Measurements from ENCODE around the gene PKD1L1.

DNA sequence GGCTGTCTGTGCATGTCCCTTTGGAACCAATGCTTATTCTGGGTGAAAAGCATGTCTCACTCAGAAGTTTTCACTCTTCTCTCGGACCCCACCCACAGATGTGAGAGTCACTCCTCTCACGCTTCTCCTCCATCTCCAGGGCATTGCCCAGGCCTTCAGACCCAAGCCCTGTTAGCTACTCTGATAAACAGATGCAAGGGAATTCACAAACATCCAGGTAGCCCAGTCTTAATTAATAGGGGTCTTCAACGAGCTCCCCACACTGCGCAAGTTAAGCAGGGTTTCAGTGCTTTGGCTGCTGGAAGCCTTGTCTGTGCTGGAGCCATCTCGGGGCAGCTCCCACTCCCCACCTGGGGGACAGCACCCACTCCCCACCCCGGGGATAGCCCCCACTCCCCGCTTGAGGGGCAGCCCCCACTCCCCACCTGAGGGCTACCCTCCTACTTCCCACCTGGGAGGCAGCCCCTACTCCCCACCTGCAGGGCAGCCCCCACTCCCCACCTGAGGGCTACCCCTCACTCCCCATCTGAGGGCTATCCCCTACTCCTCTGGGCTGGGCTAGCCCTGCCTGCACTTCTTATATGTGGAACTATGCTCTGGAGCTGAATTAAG, 8.7 kb downstream of the PKD1L1 start:
- TF ChIP-seq CTCF (IDR thresholded peaks at IDR 0.05) (no peak), POLR2A (IDR thresholded peaks at IDR 0.05) (no peak), POLR2AphosphoS5 (IDR thresholded peaks at IDR 0.05) (no peak)

All from suprapubic skin (tissue), 4 donors.